ENCODE measurements around the gene FAM193B.

- TF ChIP-seq POLR2A (IDR thresholded peaks at IDR 0.05; ENCODE audit: low read depth, low read length) (no peak), POLR2AphosphoS5 (IDR thresholded peaks at IDR 0.05; ENCODE audit: low read depth, low read length) (no peak)
These were observed 3.4 kb upstream of the FAM193B start for GRCh38 chr5:177557796-177558195.
